Epithelial cell of prostate (primary cell): ENCODE measurements around the gene RFPL3.
"Not testable (repeated sequence)": the region's sequence is repeated elsewhere in the genome, so short reads cannot be mapped to it uniquely, and the experiment has no call there.

Source experiments
- DNase-seq: peaks from one replicate; pipeline ENCODE4 v3.0.0-alpha.2; 2011; ENCODE audit warnings: low read depth, low spot score
- H3K27ac ChIP-seq: fragments of 450-650 bp; 2 replicates; pipeline ENCODE4 v1.5.1; 2017; ENCODE audit warnings: mild to moderate bottlenecking

Gene RFPL3

GRCh38 chr22:32357567-32357966, at the start of gene RFPL3:
RFPL3 (plus strand) TSS chr22:32357867; CDS start chr22:32358072, 205 bp downstream.
- not testable (repeated sequence) for H3K27ac ChIP-seq, DNase-seq

- no peak for DNase-seq
- no peak overlapping the region for H3K27ac ChIP-seq
Measured at GRCh38 chr22:32308191-32308590, 49.5 kb upstream of the RFPL3 start.

GRCh38 chr22:32308934-32309333, 48.7 kb upstream of the RFPL3 start:
- no peak overlapping the region for H3K27ac ChIP-seq
- no peak for DNase-seq

- no peak overlapping the region for H3K27ac ChIP-seq
- DNase-seq, result no peak
Measured at GRCh38 chr22:32309585-32310251, 47.9 kb upstream of the RFPL3 start.

GRCh38 chr22:32310777-32311176, 46.9 kb upstream of the RFPL3 start:
- no peak overlapping the region for H3K27ac ChIP-seq
- DNase-seq, result no peak

- DNase-seq, result no peak
- H3K27ac ChIP-seq, result no peak overlapping the region
Measured at GRCh38 chr22:32311551-32312071, 46.1 kb upstream of the RFPL3 start.

- no peak overlapping the region for H3K27ac ChIP-seq
- no peak for DNase-seq
Measured at GRCh38 chr22:32312748-32313147, 44.9 kb upstream of the RFPL3 start.

- DNase-seq, result no peak
- no peak overlapping the region for H3K27ac ChIP-seq
Measured at GRCh38 chr22:32313532-32313931, 44.1 kb upstream of the RFPL3 start.

- no peak overlapping the region for H3K27ac ChIP-seq
- DNase-seq, result no peak
Measured at GRCh38 chr22:32317524-32317923, 40.1 kb upstream of the RFPL3 start.

GRCh38 chr22:32318361-32318760, 39.3 kb upstream of the RFPL3 start:
- no peak for DNase-seq

GRCh38 chr22:32319861-32320406, 37.7 kb upstream of the RFPL3 start:
- DNase-seq, result no peak
- H3K27ac ChIP-seq, result no peak overlapping the region

More at GRCh38 chr22:32318361-32318760, 39.3 kb upstream of the RFPL3 start:
- no peak overlapping the region for H3K27ac ChIP-seq

GRCh38 chr22:32322986-32323385, 34.7 kb upstream of the RFPL3 start:
- H3K27ac ChIP-seq, result no peak overlapping the region
- no peak for DNase-seq

GRCh38 chr22:32323513-32324164, 34.0 kb upstream of the RFPL3 start:
- H3K27ac ChIP-seq, result no peak overlapping the region
- no peak for DNase-seq

GRCh38 chr22:32324505-32325415, 32.9 kb upstream of the RFPL3 start:
- no peak for DNase-seq
- H3K27ac ChIP-seq, result no peak overlapping the region

GRCh38 chr22:32325416-32325801, 32.3 kb upstream of the RFPL3 start:
- no peak overlapping the region for H3K27ac ChIP-seq
- no peak for DNase-seq

GRCh38 chr22:32325811-32326237, 31.8 kb upstream of the RFPL3 start:
- H3K27ac ChIP-seq, result no peak overlapping the region
- no peak for DNase-seq

- DNase-seq, result no peak
- no peak overlapping the region for H3K27ac ChIP-seq
Measured at GRCh38 chr22:32326647-32327046, 31.0 kb upstream of the RFPL3 start.

GRCh38 chr22:32327066-32327465, 30.6 kb upstream of the RFPL3 start:
- no peak overlapping the region for H3K27ac ChIP-seq
- DNase-seq, result no peak

GRCh38 chr22:32327596-32328171, 30.0 kb upstream of the RFPL3 start:
- no peak overlapping the region for H3K27ac ChIP-seq
- DNase-seq, result no peak
